PFSK-1 (cell line): Measurements from ENCODE around the gene CCDC181. TPM values are rescaled to one million over a fixed set of nuclear protein-coding genes. Genes with fewer than 3 reads are reported as not detected.

Experiments
- FOXP2 ChIP-seq: optimal IDR thresholded peaks from 2 replicates; pipeline ENCODE3; 2011; ENCODE audit warnings: borderline replicate concordance, control low read depth, inconsistent platforms; ENCODE audit not compliant: insufficient read depth; ENCODE audit errors: extremely low read length, extremely low read depth
- POLR2AphosphoS5 ChIP-seq: IDR thresholded peaks from 2 replicates; pipeline ENCODE4 v1.6.1; 2012; ENCODE audit warnings: low read depth, mild to moderate bottlenecking, control low read depth, low read length, moderate library complexity
- SIN3A ChIP-seq: IDR thresholded peaks from 2 replicates; pipeline ENCODE4 v1.6.1; 2012; ENCODE audit warnings: mild to moderate bottlenecking, low read length, moderate library complexity, borderline replicate concordance; ENCODE audit not compliant: insufficient read depth
- TAF1 ChIP-seq: IDR thresholded peaks from 2 replicates; pipeline ENCODE4 v1.6.1; 2012; ENCODE audit warnings: low read length, control low read depth, borderline replicate concordance; ENCODE audit not compliant: insufficient read depth
- polyA plus RNA-seq: library from polyadenylated mRNA; unstranded; fragments of >200 nt; gene quantifications from one replicate; pipeline ENCODE4 v1.2.1, GENCODE V29; 2012; ENCODE audit warnings: low read depth, missing spikeins; ENCODE audit not compliant: insufficient read length
- TF ChIP-seq, protein P1 (sequence below), 2 experiments: IDR thresholded peaks; 2 replicates each; pipeline versions ENCODE4 v1.6.1 to v1.8.0; 2011 to 2012; ENCODE audit warnings: low read depth in 2 of 2, low read length in 2 of 2, control low read depth in 1 of 2, inconsistent platforms in 1 of 2, mild to moderate bottlenecking in 1 of 2, moderate library complexity in 1 of 2; ENCODE audit not compliant: insufficient read depth in 1 of 2

CCDC181 gene
- polyA plus RNA-seq, result not detected

DNA sequence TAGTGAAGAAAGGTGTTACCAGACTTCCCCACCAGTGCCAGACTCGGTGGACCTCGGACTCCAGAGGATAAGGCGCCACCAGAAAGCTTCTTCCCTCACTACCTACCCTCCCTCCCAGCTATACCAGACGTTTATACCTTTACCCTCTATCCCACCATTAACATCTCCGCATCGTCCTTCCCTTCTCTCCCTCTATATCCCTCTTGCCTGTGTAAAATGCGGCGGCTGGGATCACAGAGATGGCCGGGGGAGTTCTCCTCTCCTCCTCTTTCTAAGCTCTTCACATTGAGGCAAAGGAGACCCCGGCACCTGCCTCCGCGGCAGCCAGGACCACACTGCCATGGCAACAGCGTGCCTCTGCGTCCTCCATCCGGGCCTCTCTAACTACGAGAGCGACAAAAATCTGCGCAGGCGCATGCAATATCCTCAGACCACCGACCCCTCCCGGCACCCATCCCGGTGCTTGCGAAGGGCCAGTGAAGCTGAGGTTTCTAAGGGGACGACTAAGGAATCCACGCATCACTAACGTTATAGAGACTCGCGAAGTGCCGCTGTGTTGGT is at the start of gene CCDC181:
TSS of gene CCDC181 (minus strand) at position 394 of the 561 bp plus-strand sequence. CDS start 2,547 bp downstream, outside the sequence.
- no peak for TF ChIP-seq TAF1
- no peak for TF ChIP-seq POLR2AphosphoS5
- TF ChIP-seq FOXP2, result no peak
- no peak for TF ChIP-seq SIN3A
- TF ChIP-seq, protein P1, sequence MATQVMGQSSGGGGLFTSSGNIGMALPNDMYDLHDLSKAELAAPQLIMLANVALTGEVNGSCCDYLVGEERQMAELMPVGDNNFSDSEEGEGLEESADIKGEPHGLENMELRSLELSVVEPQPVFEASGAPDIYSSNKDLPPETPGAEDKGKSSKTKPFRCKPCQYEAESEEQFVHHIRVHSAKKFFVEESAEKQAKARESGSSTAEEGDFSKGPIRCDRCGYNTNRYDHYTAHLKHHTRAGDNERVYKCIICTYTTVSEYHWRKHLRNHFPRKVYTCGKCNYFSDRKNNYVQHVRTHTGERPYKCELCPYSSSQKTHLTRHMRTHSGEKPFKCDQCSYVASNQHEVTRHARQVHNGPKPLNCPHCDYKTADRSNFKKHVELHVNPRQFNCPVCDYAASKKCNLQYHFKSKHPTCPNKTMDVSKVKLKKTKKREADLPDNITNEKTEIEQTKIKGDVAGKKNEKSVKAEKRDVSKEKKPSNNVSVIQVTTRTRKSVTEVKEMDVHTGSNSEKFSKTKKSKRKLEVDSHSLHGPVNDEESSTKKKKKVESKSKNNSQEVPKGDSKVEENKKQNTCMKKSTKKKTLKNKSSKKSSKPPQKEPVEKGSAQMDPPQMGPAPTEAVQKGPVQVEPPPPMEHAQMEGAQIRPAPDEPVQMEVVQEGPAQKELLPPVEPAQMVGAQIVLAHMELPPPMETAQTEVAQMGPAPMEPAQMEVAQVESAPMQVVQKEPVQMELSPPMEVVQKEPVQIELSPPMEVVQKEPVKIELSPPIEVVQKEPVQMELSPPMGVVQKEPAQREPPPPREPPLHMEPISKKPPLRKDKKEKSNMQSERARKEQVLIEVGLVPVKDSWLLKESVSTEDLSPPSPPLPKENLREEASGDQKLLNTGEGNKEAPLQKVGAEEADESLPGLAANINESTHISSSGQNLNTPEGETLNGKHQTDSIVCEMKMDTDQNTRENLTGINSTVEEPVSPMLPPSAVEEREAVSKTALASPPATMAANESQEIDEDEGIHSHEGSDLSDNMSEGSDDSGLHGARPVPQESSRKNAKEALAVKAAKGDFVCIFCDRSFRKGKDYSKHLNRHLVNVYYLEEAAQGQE (IDR thresholded peaks at IDR 0.05; ENCODE audit: insufficient read depth in 1 of 2, low read depth in 2 of 2, low read length in 2 of 2), result no peak

DNA sequence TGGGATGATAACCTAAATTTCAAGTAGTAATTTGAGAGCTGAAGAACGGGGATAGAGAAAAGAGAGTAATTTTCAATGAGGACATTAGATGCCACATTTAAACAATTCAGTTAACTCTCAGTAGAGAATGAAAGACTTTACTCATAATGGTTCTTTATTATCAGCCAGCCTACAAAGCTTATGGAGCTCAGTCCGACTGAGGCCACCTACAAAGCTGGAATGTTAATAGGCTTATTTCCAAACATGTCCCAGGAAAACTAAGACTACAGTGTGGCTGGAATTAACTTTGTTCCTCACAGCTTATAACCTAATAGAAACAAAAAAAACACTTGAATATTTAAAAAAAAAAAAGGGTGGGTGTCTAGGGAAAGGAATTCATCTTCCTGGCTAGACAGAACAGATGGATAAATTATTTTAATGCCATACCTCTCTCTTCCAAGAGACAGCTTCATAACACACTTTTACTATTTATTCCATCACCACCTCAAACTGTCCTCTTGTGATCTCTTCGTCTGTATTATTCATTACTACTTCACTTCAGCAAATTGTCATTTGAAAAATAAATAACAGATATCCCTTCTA is 48.6 kb upstream of the CCDC181 start:
- TF ChIP-seq, protein P1 (IDR thresholded peaks at IDR 0.05; ENCODE audit: insufficient read depth in 1 of 2, low read depth in 2 of 2, low read length in 2 of 2), result no peak
- TF ChIP-seq POLR2AphosphoS5 (no peak), FOXP2 (no peak), SIN3A (no peak), TAF1 (no peak)

DNA sequence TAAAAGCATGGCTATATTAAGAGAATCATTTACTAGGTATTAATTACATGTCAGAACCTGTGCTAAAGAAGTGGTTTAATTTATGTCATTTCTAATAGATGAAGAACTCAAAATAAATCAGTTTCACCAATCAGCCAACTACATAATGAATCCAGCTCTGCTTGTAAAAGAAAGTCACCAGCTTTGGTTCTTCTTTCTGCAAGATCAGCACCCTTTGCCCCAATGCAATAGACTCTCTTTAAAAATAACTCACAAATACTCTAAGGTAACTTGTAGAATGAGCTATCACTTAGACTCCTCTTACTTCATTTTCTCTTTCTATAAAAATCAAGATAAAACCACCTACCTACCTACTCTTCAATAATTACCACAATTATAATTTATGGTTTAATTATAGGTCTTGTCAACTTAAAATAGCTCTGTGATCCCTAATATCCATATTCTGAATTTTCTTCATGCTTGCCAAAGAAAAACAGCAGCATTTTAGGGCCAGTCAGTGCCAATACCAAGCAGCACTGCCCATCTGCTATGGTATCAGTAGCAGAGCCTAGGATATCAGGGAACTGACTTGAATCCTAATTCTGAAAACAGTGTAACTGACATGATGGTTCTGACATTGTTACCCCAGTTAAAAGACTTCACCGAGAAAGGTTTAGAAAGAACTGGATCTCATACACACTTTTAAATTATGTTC is 47.2 kb upstream of the CCDC181 start:
- TF ChIP-seq SIN3A (no peak), POLR2AphosphoS5 (no peak), TAF1 (no peak), FOXP2 (no peak)
- TF ChIP-seq, protein P1 (IDR thresholded peaks at IDR 0.05; ENCODE audit: insufficient read depth in 1 of 2, low read depth in 2 of 2, low read length in 2 of 2), result no peak

DNA sequence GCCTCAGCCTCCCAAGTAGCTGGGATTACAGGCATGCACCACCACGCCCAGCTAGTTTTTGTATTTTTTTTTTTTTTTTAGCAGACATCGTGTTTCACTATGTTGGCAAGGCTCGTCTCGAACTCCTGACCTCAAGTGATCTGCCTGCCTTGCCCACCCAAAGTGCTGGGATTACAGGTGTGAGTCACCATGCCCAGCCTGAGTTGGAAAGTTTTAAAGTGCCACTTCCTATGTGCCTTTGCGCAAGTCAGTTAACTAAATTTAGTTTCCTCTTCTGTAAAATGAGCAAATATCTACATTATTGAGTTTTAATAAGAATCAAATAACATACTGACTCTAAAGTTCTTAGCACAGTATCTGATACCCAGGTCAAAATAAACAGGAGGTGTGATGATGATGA is 46.1 kb upstream of the CCDC181 start:
- no peak for TF ChIP-seq SIN3A
- no peak for TF ChIP-seq TAF1
- TF ChIP-seq POLR2AphosphoS5, result no peak
- no peak for TF ChIP-seq FOXP2
- TF ChIP-seq, protein P1 (IDR thresholded peaks at IDR 0.05; ENCODE audit: insufficient read depth in 1 of 2, low read depth in 2 of 2, low read length in 2 of 2), result no peak
